KMS-11 (cell line): Measurements from ENCODE around the gene REPIN1.
A peak's percentile ranks its signal among the peaks of the same experiment; 100 is the strongest.

Experiments
- H2AFZ ChIP-seq: fragments of 200-600 bp; sonication (generic); 2 replicates; pipeline ENCODE4 v1.6.1; 2016; ENCODE audit warnings: antibody characterized with exemption, mixed run types, low read depth
- H3K27ac ChIP-seq: fragments of 200-600 bp; sonication (generic); 2 replicates; pipeline ENCODE4 v1.6.1; 2016; ENCODE audit warnings: mild to moderate bottlenecking, mixed run types
- H3K27me3 ChIP-seq: fragments of 200-600 bp; sonication (generic); 2 replicates; pipeline ENCODE4 v1.6.1; 2017; ENCODE audit warnings: mild to moderate bottlenecking, low read depth, mixed run types, moderate library complexity; ENCODE audit not compliant: insufficient read depth
- H3K36me3 ChIP-seq: fragments of 200-600 bp; sonication (generic); 2 replicates; pipeline ENCODE4 v1.6.1; 2017; ENCODE audit warnings: mild to moderate bottlenecking, mixed run types; ENCODE audit not compliant: insufficient read depth
- H3K4me1 ChIP-seq: fragments of 200-600 bp; sonication (generic); 2 replicates; pipeline ENCODE4 v1.6.1; 2016; ENCODE audit warnings: mild to moderate bottlenecking, low read depth, mixed run types; ENCODE audit not compliant: poor library complexity, severe bottlenecking
- H3K4me2 ChIP-seq: fragments of 200-600 bp; sonication (generic); 2 replicates; pipeline ENCODE4 v1.7.0; 2016; ENCODE audit warnings: mild to moderate bottlenecking, mixed run types
- H3K4me3 ChIP-seq: fragments of 200-600 bp; sonication (generic); IDR thresholded peaks from 2 replicates; pipeline ENCODE4 v1.6.1; 2017; ENCODE audit warnings: low read depth, low read length, mixed read lengths; ENCODE audit not compliant: insufficient read depth
- H3K79me2 ChIP-seq: fragments of 200-600 bp; sonication (generic); 2 replicates; pipeline ENCODE4 v1.6.1; 2016; ENCODE audit warnings: low read depth, mixed run types; ENCODE audit not compliant: insufficient read depth
- H3K9ac ChIP-seq: fragments of 200-600 bp; sonication (generic); 2 replicates; pipeline ENCODE4 v1.6.1; 2016; ENCODE audit warnings: mild to moderate bottlenecking, mixed run types
- H4K20me1 ChIP-seq: fragments of 200-600 bp; sonication (generic); 2 replicates; pipeline ENCODE4 v1.6.1; 2016; ENCODE audit warnings: mild to moderate bottlenecking, mixed run types; ENCODE audit not compliant: insufficient read depth
- TF ChIP-seq, protein P1 (sequence below): fragments of 200-600 bp; sonication (generic); conservative IDR thresholded peaks from 2 replicates; pipeline ENCODE4 v1.6.1; 2017; ENCODE audit warnings: low read depth, mild to moderate bottlenecking, antibody characterized with exemption, low read length, moderate library complexity, mixed read lengths

Gene REPIN1

DNA sequence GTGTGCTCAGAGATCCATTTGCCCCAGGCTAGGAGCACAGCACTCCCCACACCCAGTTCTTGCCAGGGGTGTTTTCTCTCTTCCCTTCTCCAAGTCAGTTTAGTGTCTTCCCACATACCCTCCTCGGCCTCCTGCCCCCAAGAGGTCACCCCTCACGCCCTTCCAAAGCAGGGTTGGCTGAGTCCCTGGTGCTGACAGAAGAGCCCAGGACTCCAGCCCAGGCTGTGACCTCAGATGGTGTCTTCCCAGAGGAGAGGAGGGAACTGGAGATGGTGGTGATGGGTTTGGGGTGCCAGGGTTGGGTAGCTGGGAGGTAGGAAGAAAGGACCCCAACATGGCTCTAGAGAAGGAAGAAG lies 30.3 kb downstream of the REPIN1 start:
- no peaks in the 10 kb centered on the region for H4K20me1 ChIP-seq
- H3K79me2 ChIP-seq = peaks cover 7% of the 10 kb centered on the region; the same call in 1 of the 2 replicates
- no peak overlapping the region for H2AFZ ChIP-seq
- no peak overlapping the region for H3K27ac ChIP-seq
- H3K4me2 ChIP-seq = no peak overlapping the region
- H3K9ac ChIP-seq = no peak overlapping the region
- no peaks in the 10 kb centered on the region for H3K27me3 ChIP-seq
- peaks cover 38% of the 10 kb centered on the region for H3K4me1 ChIP-seq
- H3K36me3 ChIP-seq = no peaks in the 10 kb centered on the region
- no peak overlapping the region for H3K4me3 ChIP-seq
- TF ChIP-seq, protein P1, sequence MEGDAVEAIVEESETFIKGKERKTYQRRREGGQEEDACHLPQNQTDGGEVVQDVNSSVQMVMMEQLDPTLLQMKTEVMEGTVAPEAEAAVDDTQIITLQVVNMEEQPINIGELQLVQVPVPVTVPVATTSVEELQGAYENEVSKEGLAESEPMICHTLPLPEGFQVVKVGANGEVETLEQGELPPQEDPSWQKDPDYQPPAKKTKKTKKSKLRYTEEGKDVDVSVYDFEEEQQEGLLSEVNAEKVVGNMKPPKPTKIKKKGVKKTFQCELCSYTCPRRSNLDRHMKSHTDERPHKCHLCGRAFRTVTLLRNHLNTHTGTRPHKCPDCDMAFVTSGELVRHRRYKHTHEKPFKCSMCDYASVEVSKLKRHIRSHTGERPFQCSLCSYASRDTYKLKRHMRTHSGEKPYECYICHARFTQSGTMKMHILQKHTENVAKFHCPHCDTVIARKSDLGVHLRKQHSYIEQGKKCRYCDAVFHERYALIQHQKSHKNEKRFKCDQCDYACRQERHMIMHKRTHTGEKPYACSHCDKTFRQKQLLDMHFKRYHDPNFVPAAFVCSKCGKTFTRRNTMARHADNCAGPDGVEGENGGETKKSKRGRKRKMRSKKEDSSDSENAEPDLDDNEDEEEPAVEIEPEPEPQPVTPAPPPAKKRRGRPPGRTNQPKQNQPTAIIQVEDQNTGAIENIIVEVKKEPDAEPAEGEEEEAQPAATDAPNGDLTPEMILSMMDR = no peak

DNA sequence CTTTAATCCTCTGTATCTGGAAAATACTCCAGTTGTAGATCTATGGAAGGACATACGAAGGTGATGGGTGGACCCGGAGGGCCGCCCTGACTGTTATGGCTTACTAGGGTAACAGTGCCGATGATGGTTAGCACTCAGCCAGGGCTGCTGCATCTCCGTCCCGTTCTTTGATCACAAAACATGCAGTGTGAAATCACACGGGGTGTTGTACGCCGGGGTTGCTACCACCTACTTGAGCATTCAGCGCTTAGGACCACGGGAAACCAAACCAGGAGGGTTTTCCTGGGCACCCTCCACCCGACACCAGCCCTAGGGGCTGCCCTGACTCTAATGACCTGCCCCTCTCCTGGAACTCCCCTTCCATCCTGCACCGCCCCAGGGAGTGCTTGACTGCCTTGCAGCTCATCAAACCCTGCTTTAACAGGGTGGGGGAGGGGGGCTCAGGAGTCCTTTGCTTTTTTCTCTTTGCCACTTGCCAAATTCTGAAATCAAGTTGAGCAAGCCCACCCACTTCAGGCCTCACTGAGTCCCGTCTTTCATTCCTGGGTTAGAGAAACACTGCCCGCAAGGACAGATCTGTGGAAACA lies 30.9 kb downstream of the REPIN1 start:
- no peak overlapping the region for H3K9ac ChIP-seq
- H3K36me3 ChIP-seq = no peaks in the 10 kb centered on the region
- H4K20me1 ChIP-seq = no peaks in the 10 kb centered on the region
- no peak overlapping the region for H3K27ac ChIP-seq
- H3K4me2 ChIP-seq = no peak overlapping the region
- peaks cover 12% of the 10 kb centered on the region; the same call in 1 of the 2 replicates for H3K79me2 ChIP-seq
- H3K27me3 ChIP-seq = no peaks in the 10 kb centered on the region
- H3K4me3 ChIP-seq = no peak overlapping the region
- TF ChIP-seq, protein P1 = no peak
- no peak overlapping the region for H2AFZ ChIP-seq
- H3K4me1 ChIP-seq = peaks cover 42% of the 10 kb centered on the region

DNA sequence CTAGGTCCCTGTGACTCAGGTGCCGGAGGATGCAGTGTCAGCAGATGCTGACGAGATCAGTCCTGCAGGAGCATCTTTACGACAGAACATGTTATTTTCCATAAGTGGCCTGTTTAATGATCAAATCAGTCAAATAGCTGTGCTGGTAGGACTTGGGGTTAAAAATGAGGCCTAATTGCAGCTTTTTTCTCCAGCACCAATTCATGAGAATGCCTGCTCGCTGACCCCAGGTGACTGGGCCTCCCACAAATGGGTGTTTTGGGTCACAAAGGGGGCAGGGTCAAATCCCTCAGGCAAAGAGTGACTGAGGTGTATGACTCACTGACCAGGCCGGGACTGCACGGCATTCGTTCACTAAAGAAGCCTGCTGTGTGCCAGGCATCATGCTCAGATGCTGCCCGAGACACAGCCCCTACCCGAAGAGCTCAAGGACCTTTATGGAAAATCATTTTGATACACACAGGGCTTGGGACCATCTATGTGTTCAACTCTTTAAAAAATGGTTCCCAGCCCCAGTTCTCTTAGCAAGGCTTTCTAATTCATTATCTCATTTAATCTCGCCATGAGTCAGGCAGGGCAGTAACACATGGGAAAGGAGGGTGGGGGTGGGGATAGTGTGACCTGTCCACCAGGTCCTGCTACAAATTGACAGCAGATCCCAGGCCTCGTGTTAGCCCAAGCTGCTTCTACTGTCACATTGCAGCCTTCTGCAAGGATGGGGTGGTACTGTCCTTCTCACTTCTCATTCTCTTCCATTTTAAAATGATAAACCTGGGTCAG lies 31.6 kb downstream of the REPIN1 start:
- no peak overlapping the region for H2AFZ ChIP-seq
- no peak overlapping the region for H3K27ac ChIP-seq
- H3K4me1 ChIP-seq = peaks cover 42% of the 10 kb centered on the region
- H3K4me2 ChIP-seq = no peak overlapping the region
- H3K4me3 ChIP-seq = no peak overlapping the region
- TF ChIP-seq, protein P1 = no peak
- H3K27me3 ChIP-seq = no peaks in the 10 kb centered on the region
- H3K9ac ChIP-seq = no peak overlapping the region
- no peaks in the 10 kb centered on the region for H3K36me3 ChIP-seq
- H4K20me1 ChIP-seq = no peaks in the 10 kb centered on the region
- H3K79me2 ChIP-seq = peaks cover 16% of the 10 kb centered on the region; the same call in 1 of the 2 replicates

DNA sequence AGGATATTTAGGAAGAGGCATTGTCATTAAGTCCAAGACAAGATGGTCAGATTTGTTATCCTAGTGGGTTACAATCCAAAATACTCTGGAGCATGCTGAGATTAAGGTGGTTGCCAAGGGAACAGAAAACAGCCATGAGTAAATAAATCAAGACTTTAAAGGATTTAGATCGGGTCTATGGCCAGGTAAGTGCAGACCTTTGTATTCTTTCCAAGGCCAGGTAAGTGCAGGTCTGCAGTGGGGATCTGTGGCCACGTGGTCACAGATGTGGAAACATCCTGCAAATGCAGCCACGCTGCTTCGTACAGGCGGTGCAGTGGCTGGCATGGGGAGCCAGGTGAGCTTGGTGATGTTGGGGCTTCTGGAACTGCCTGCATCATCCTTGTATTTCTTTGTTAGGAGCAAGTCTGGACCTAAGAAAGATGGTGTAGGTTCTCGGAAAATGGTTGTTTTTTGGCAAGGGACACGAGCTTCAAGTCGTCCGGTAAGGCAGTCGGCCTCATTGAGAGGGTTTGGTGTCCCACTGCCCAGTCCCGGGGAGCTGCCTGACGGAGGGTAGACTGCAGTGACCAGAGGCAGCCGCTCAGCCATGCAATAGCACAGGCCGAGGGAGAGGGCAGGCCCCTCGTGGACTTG lies 32.3 kb downstream of the REPIN1 start:
- H3K4me1 ChIP-seq = peaks cover 42% of the 10 kb centered on the region
- H3K9ac ChIP-seq = no peak overlapping the region
- TF ChIP-seq, protein P1 = no peak
- H3K27ac ChIP-seq = no peak overlapping the region
- H3K36me3 ChIP-seq = no peaks in the 10 kb centered on the region
- H3K79me2 ChIP-seq = peaks cover 21% of the 10 kb centered on the region; the same call in 1 of the 2 replicates
- no peaks in the 10 kb centered on the region for H4K20me1 ChIP-seq
- peak overlapping the region; percentile 20; the same call in 1 of the 2 replicates for H3K4me2 ChIP-seq
- H2AFZ ChIP-seq = no peak overlapping the region
- no peaks in the 10 kb centered on the region for H3K27me3 ChIP-seq
- no peak overlapping the region for H3K4me3 ChIP-seq
